Measurements from ENCODE around the gene SHC3.

DNA sequence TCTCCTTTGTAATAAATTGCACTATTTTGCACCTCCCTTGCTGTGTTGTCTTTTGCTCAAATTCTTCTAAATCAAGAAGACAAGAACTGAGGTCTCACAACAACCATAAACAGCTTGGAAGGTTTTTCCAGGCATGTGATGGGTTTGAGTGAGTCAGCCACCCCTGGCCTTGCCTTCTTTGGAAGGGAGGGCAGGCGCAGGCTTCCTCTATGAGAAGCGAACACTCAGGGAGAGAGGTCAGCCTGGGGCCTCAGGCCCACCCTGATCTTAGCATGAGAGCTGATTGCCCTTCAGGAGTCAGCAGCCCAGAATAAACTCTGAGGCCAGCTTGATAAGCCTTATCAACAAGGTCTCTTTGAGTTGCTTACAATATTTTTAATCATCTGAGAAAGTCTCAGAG is 155.7 kb downstream of the SHC3 start:
- TF ChIP-seq, protein P1, sequence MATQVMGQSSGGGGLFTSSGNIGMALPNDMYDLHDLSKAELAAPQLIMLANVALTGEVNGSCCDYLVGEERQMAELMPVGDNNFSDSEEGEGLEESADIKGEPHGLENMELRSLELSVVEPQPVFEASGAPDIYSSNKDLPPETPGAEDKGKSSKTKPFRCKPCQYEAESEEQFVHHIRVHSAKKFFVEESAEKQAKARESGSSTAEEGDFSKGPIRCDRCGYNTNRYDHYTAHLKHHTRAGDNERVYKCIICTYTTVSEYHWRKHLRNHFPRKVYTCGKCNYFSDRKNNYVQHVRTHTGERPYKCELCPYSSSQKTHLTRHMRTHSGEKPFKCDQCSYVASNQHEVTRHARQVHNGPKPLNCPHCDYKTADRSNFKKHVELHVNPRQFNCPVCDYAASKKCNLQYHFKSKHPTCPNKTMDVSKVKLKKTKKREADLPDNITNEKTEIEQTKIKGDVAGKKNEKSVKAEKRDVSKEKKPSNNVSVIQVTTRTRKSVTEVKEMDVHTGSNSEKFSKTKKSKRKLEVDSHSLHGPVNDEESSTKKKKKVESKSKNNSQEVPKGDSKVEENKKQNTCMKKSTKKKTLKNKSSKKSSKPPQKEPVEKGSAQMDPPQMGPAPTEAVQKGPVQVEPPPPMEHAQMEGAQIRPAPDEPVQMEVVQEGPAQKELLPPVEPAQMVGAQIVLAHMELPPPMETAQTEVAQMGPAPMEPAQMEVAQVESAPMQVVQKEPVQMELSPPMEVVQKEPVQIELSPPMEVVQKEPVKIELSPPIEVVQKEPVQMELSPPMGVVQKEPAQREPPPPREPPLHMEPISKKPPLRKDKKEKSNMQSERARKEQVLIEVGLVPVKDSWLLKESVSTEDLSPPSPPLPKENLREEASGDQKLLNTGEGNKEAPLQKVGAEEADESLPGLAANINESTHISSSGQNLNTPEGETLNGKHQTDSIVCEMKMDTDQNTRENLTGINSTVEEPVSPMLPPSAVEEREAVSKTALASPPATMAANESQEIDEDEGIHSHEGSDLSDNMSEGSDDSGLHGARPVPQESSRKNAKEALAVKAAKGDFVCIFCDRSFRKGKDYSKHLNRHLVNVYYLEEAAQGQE (IDR thresholded peaks at IDR 0.05; ENCODE audit: low read depth): no peak
- no peak for TF ChIP-seq EP300 (IDR thresholded peaks at IDR 0.05; ENCODE audit: borderline replicate concordance)
- no peak for TF ChIP-seq FOXM1 (IDR thresholded peaks at IDR 0.05; ENCODE audit: borderline replicate concordance, low read depth)
- TF ChIP-seq YY1 (IDR thresholded peaks at IDR 0.05; ENCODE audit: low read depth): no peak
- no peak for TF ChIP-seq CREB1 (IDR thresholded peaks at IDR 0.05; ENCODE audit: low read depth)
- TF ChIP-seq TAF1 (IDR thresholded peaks at IDR 0.05; ENCODE audit: low read depth): no peak
- no peak for TF ChIP-seq MAX (IDR thresholded peaks at IDR 0.05)
- TF ChIP-seq CEBPB (IDR thresholded peaks at IDR 0.05): no peak
- no peak for TF ChIP-seq NFIC (IDR thresholded peaks at IDR 0.05)
- no peak for TF ChIP-seq TEAD4 (IDR thresholded peaks at IDR 0.05)
- no peak for TF ChIP-seq RAD21 (IDR thresholded peaks at IDR 0.05; ENCODE audit: low read depth)
- TF ChIP-seq ZBTB7A (IDR thresholded peaks at IDR 0.05; ENCODE audit: low read depth): no peak

Measured in Ishikawa (cell line).